ENCODE data around the gene TOX4.

DNA sequence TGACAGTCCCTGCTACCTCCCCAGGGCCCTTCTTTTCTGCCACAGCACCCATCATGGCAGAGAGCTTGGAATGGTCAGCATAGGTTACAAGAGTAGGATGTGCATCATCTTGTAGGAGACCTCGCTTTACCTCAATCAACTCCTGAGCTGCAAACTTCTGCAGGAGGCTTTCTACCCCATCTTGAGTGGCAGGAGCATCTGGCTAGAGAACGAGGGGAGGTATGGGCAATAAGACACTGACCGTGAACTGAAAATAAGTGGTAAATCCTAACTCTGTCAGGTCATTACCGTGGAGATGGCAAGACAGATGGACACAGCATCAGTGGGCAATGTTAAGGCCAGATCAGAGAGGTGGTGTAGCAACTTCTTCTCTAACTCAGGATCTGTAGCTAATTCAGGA lies 26.4 kb downstream of the TOX4 start:
- TF ChIP-seq POLR2A (IDR thresholded peaks at IDR 0.05; ENCODE audit: low read depth, low read length) (no peak), POLR2AphosphoS5 (IDR thresholded peaks at IDR 0.05; ENCODE audit: low read depth, low read length) (no peak; the same call in 1 of the 2 replicates), TAF1 (IDR thresholded peaks at IDR 0.05; ENCODE audit: low read depth, low read length) (no peak)
